Mesenchymal stem cell (in vitro differentiated cells and primary cell): Measurements from ENCODE around the gene DPM2.

Experiments
- DNase-seq: peaks from one replicate; pipeline ENCODE4 v3.0.0-alpha.2; 2013
- H2AFZ ChIP-seq: one replicate; pipeline ENCODE4 v1.6.1; 2013; ENCODE audit warnings: low read depth, mild to moderate bottlenecking, control low read depth, inconsistent platforms, low read length, moderate library complexity
- H2AK5ac ChIP-seq: 2 replicates; pipeline ENCODE4 v1.6.1; 2013; ENCODE audit warnings: low read length, moderate library complexity, mild to moderate bottlenecking, inconsistent platforms; ENCODE audit not compliant: severe bottlenecking
- H2BK120ac ChIP-seq: one replicate; pipeline ENCODE4 v1.6.1; 2013; ENCODE audit warnings: low read depth, mild to moderate bottlenecking, inconsistent platforms, low read length, moderate library complexity
- H2BK12ac ChIP-seq, 2 experiments: one replicate each; pipeline ENCODE4 v1.6.1; 2013; ENCODE audit warnings: inconsistent platforms in 2 of 2, low read length in 2 of 2, mild to moderate bottlenecking in 2 of 2, moderate library complexity in 2 of 2, control low read depth in 1 of 2
- H2BK15ac ChIP-seq: one replicate; pipeline ENCODE4 v1.6.1; 2013; ENCODE audit warnings: mild to moderate bottlenecking, low read depth, inconsistent platforms; ENCODE audit not compliant: poor library complexity, severe bottlenecking
- H2BK5ac ChIP-seq: 2 replicates; pipeline ENCODE4 v1.6.1; 2013; ENCODE audit warnings: low read depth, mild to moderate bottlenecking, low read length, control low read depth, inconsistent platforms; ENCODE audit not compliant: poor library complexity, severe bottlenecking
- H3K14ac ChIP-seq, 2 experiments: one replicate each; pipeline ENCODE4 v1.6.1; 2013; ENCODE audit warnings: inconsistent platforms in 2 of 2, low read length in 2 of 2, control low read depth in 1 of 2, mild to moderate bottlenecking in 1 of 2, moderate library complexity in 1 of 2
- H3K18ac ChIP-seq, 2 experiments: one replicate each; pipeline ENCODE4 v1.6.1; 2013; ENCODE audit warnings: inconsistent platforms in 2 of 2, low read length in 2 of 2, control low read depth in 1 of 2, low read depth in 1 of 2, mild to moderate bottlenecking in 1 of 2
- H3K23ac ChIP-seq, 2 experiments: one replicate each; pipeline ENCODE4 v1.6.1; 2013; ENCODE audit warnings: inconsistent platforms in 2 of 2, low read length in 2 of 2, mild to moderate bottlenecking in 2 of 2, moderate library complexity in 2 of 2, control low read depth in 1 of 2
- H3K27ac ChIP-seq: 2 replicates; pipeline ENCODE4 v1.5.1; 2013; ENCODE audit warnings: mild to moderate bottlenecking, moderate library complexity, low read length, control low read depth, inconsistent platforms; ENCODE audit not compliant: poor library complexity, severe bottlenecking
- H3K27me3 ChIP-seq, 2 experiments: 2 replicates each; pipeline versions ENCODE4 v1.6.1 to v1.7.0; 2013; ENCODE audit warnings: low read length in 2 of 2, mild to moderate bottlenecking in 2 of 2, moderate library complexity in 2 of 2, control low read depth in 1 of 2, inconsistent platforms in 1 of 2; ENCODE audit not compliant: control insufficient read depth in 1 of 2, insufficient read depth in 1 of 2
- H3K36me3 ChIP-seq, 2 experiments: 2 replicates each; pipeline versions ENCODE4 v1.6.1 to v1.7.0; 2013; ENCODE audit warnings: low read length in 2 of 2, control low read depth in 1 of 2, inconsistent platforms in 1 of 2, low read depth in 1 of 2, mild to moderate bottlenecking in 1 of 2; ENCODE audit not compliant: insufficient read depth in 2 of 2, control insufficient read depth in 1 of 2
- H3K4ac ChIP-seq, 2 experiments: one replicate each; pipeline ENCODE4 v1.6.1; 2013; ENCODE audit warnings: inconsistent platforms in 2 of 2, low read length in 2 of 2, mild to moderate bottlenecking in 2 of 2, moderate library complexity in 2 of 2, control low read depth in 1 of 2, low read depth in 1 of 2
- H3K4me1 ChIP-seq: 2 replicates; pipeline ENCODE4 v1.6.1; 2013; ENCODE audit warnings: low read depth, low read length, control low read depth; ENCODE audit not compliant: control insufficient read depth, insufficient read depth
- H3K4me2 ChIP-seq: 2 replicates; pipeline ENCODE4 v1.6.1; 2013; ENCODE audit warnings: low read length, mild to moderate bottlenecking, inconsistent platforms; ENCODE audit not compliant: poor library complexity, severe bottlenecking
- H3K4me3 ChIP-seq, 2 experiments: 2 replicates each; pipeline versions ENCODE4 v1.5.1 to v1.7.0; 2013; ENCODE audit warnings: low read length in 2 of 2, mild to moderate bottlenecking in 2 of 2, control low read depth in 1 of 2, low read depth in 1 of 2; ENCODE audit not compliant: insufficient read depth in 1 of 2
- H3K79me1 ChIP-seq: replicated peaks from 2 replicates; pipeline ENCODE4 v1.6.1; 2013; ENCODE audit warnings: mild to moderate bottlenecking, control low read depth, low read length, inconsistent platforms; ENCODE audit not compliant: poor library complexity, severe bottlenecking
- H3K9ac ChIP-seq: 2 replicates; pipeline ENCODE4 v1.7.0; 2013; ENCODE audit warnings: mild to moderate bottlenecking, low read length, moderate library complexity
- H3K9me3 ChIP-seq: 2 replicates; pipeline ENCODE4 v1.7.0; 2013; ENCODE audit warnings: mild to moderate bottlenecking, low read length; ENCODE audit not compliant: control insufficient read depth
- H4K8ac ChIP-seq: one replicate; pipeline ENCODE4 v1.6.1; 2013; ENCODE audit warnings: inconsistent platforms, mild to moderate bottlenecking, low read length, moderate library complexity
- H4K91ac ChIP-seq: one replicate; pipeline ENCODE4 v1.6.1; 2013; ENCODE audit warnings: mild to moderate bottlenecking, low read length, inconsistent platforms
- WGBS: methylation state at CpG from one replicate; pipeline ENCODE4 v1.1.7; 2013; ENCODE audit warnings: mixed read lengths; 5-methylcytosine and 5-hydroxymethylcytosine counted together

DPM2 gene

DNA sequence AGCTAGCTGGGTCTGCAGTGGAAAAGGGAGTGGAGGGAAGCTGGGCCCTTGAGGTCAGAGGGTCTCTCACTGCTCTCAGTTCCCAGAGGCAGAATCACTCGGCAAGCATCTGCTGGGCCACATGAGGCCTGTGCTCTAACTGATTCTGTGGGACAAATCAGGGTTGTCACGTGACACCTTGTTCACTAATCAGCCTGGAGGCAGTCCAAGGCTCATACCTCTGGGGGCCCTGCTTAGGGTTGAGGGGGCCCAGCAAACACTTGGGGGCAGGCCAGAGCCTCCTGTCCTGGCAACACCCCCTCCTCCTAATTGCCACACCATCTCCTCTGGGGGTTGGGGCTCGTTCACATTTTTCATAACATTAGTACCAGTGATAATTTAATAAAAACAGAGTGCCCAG is 9.1 kb upstream of the DPM2 start:
- Histone ChIP-seq H3K4ac (no peak overlapping the region), H2BK5ac (no peak overlapping the region), H3K27ac (no peak overlapping the region), H2BK15ac (no peak overlapping the region), H3K4me2 (no peak overlapping the region), H3K9me3 (no peaks in the 10 kb centered on the region), H2AFZ (no peak overlapping the region), H2BK12ac (no peak overlapping the region), H3K18ac (no peak overlapping the region), H3K14ac (no peak overlapping the region), H3K23ac (no peak overlapping the region), H3K36me3 (peaks cover 49 to 66% of the 10 kb centered on the region in 2 experiments), H3K4me1 (peaks cover 7% of the 10 kb centered on the region), H3K27me3 (no peaks in the 10 kb centered on the region), H4K8ac (no peak overlapping the region), H3K9ac (peak overlapping the region; percentile 32), H2BK120ac (no peak overlapping the region), H2AK5ac (no peak overlapping the region), H4K91ac (no peak overlapping the region), H3K79me1 (peaks cover 11% of the 10 kb centered on the region), H3K4me3 (no peak overlapping the region)
- 73% methylated on average over 3 of the region's 3 CpGs for WGBS
- no peak for DNase-seq

DNA sequence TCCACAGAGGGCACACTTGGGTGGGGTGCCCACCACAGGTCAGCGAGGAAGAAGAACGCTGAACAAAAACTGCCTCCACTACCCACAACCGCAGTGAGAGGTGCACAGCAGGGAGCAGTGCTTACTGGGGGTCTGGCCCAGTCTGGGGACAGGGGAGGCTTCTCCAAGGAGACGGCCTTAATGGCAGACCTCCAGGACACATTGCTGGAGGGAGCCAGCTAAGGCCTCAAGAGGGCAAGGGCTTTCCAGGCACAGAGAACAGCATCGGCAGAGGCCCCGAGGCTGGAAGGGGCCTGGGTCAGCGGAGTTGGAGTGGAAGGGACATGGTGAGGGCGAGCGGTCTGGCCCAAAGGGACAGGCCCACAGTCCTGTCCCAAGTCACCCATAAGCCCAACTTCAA is 8.3 kb upstream of the DPM2 start:
- Histone ChIP-seq H2BK15ac (no peak overlapping the region), H2BK5ac (no peak overlapping the region), H3K9ac (no peak overlapping the region), H2AFZ (no peak overlapping the region), H3K14ac (no peak overlapping the region), H4K91ac (no peak overlapping the region), H3K79me1 (peaks cover 9% of the 10 kb centered on the region), H4K8ac (no peak overlapping the region), H2BK12ac (no peak overlapping the region), H3K4ac (no peak overlapping the region), H3K36me3 (peaks cover 46 to 65% of the 10 kb centered on the region in 2 experiments), H3K23ac (no peak overlapping the region), H3K27ac (no peak overlapping the region), H3K9me3 (no peaks in the 10 kb centered on the region), H3K4me2 (no peak overlapping the region), H3K18ac (no peak overlapping the region), H3K4me3 (no peak overlapping the region), H3K4me1 (peaks cover 7% of the 10 kb centered on the region), H3K27me3 (no peaks in the 10 kb centered on the region), H2BK120ac (no peak overlapping the region), H2AK5ac (no peak overlapping the region)
- DNase-seq = no peak
- 95% methylated on average over 8 of the region's 9 CpGs for WGBS

DNA sequence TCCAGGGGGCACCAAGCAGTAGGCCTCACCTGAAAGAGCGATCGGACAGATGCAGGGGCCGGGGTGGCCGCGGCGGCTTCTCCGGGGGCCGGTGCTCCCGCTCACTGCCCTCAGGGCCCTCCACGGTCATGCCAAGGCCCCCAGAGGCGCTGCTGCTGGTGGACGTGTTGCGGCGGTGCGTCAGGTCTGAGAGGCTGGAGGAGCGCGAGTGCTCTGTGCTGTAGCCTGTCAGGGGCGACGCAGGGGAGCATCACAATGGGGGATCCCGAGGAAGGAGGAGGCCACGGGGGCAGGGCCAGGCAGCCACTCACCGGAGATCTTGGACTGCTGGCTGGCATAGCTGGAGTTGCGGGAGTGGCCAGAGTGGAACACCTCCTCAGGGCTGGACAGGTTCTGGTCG is 7.7 kb upstream of the DPM2 start:
- Histone ChIP-seq H2BK12ac (no peak overlapping the region), H3K79me1 (peaks cover 6% of the 10 kb centered on the region), H4K91ac (no peak overlapping the region), H4K8ac (no peak overlapping the region), H3K14ac (no peak overlapping the region), H3K36me3 (peaks cover 46 to 59% of the 10 kb centered on the region in 2 experiments), H3K9ac (no peak overlapping the region), H3K9me3 (no peaks in the 10 kb centered on the region), H2BK5ac (no peak overlapping the region), H2BK15ac (no peak overlapping the region), H3K18ac (no peak overlapping the region), H2AFZ (no peak overlapping the region), H3K27me3 (no peaks in the 10 kb centered on the region), H3K4ac (no peak overlapping the region), H3K27ac (no peak overlapping the region), H2BK120ac (no peak overlapping the region), H3K4me2 (no peak overlapping the region), H3K4me3 (no peak overlapping the region), H3K4me1 (peaks cover 7% of the 10 kb centered on the region), H3K23ac (no peak overlapping the region), H2AK5ac (no peak overlapping the region)
- WGBS = 98% methylated on average over 24 of the region's 24 CpGs
- DNase-seq = no peak

DNA sequence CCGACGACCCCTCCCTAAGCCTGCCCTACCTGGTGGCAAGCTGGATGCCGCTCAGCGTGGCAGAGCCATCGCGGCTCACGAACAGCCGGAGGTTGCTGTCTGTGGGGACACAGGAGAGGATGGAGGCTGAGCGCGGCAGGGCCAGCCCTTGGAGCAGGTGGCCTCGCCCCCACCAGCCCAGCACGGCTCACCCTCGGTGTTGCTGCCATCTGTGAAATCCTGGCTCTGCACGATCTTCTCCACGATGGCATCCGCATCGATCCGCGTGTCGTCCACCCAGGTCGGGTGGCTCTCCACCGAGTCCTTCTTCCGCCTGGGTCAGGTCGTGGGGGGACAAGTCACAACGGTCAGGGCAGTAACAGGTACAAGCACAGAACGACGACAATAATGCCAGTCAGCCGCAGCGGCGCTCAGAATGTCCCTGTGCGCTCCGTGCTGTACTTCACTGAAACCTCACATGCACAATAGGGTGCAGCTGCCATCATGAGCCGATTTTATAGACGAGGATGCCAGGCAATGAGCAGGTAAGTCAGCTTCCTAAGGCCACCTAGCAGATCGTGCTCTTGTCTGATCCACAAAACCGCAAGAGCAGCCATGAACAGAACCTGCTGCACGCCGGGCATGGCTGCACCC is 7.0 kb upstream of the DPM2 start:
- H4K8ac ChIP-seq = no peak overlapping the region
- no peak overlapping the region for H3K23ac ChIP-seq
- no peak overlapping the region for H3K4me3 ChIP-seq
- H2AK5ac ChIP-seq = no peak overlapping the region
- WGBS = 98% methylated on average over 38 of the region's 38 CpGs
- no peak overlapping the region for H4K91ac ChIP-seq
- no peak overlapping the region for H3K4ac ChIP-seq
- H2AFZ ChIP-seq = no peak overlapping the region
- H2BK12ac ChIP-seq = peak overlapping the region in 1 of 2 experiments; percentile 12
- no peak overlapping the region for H2BK15ac ChIP-seq
- peaks cover 4% of the 10 kb centered on the region for H3K79me1 ChIP-seq
- H3K27ac ChIP-seq = no peak overlapping the region
- H3K4me2 ChIP-seq = no peak overlapping the region
- DNase-seq = no peak
- H2BK120ac ChIP-seq = no peak overlapping the region
- no peaks in the 10 kb centered on the region for H3K27me3 ChIP-seq
- H3K9me3 ChIP-seq = no peaks in the 10 kb centered on the region
- H3K9ac ChIP-seq = no peak overlapping the region
- peaks cover 52 to 58% of the 10 kb centered on the region in 2 experiments for H3K36me3 ChIP-seq
- H3K18ac ChIP-seq = no peak overlapping the region
- no peak overlapping the region for H3K14ac ChIP-seq
- H3K4me1 ChIP-seq = peaks cover 7% of the 10 kb centered on the region
- no peak overlapping the region for H2BK5ac ChIP-seq
